HepG2 (cell line): ENCODE data around the gene KCNQ2. TPM values are rescaled to one million over a fixed set of nuclear protein-coding genes. Genes with fewer than 3 reads are reported as not detected.
A peak's percentile ranks its signal among the peaks of the same experiment; 100 is the strongest.

Experiments
- ATAC-seq: fragments of 200-7000 bp; cut with Tn5 transposase; 3 replicates; pipeline ENCODE4 v1.9.1; 2020; ENCODE audit warnings: mild to moderate bottlenecking, moderate library complexity
- BruUV-seq: library from RNA; stranded (reverse); fragments of 400-500 nt; replicated peaks from 2 replicates; lab custom pipeline; 2021; lab: Mats Ljungman, UMichigan
- CTCF ChIA-PET: fragments of 300-600 bp; formaldehyde crosslinking; extraction: SDS; loops from one replicate; lab custom pipeline; 2021; ENCODE audit warnings: low total read pairs, inconsistent platforms, low intra/inter-chr PET ratio; lab: Yijun Ruan, JAX
- POLR2A ChIA-PET: fragments of 350-600 bp; sonication (Branson Sonifier 250); formaldehyde crosslinking; loops from one replicate; lab custom pipeline; 2020; ENCODE audit warnings: antibody characterized with exemption, inconsistent platforms; lab: Yijun Ruan, JAX
- DNase-seq: peaks from one replicate; pipeline ENCODE4 v3.0.0-alpha.2; 2015; ENCODE audit warnings: low spot score
- FAIRE-seq: peaks from 3 replicates; lab custom pipeline; 2011; peaks lifted over from hg19 to GRCh38; lab: Jason Lieb, UNC
- H2AFZ ChIP-seq: one replicate; pipeline ENCODE4 v1.6.1; 2011; ENCODE audit warnings: low read length, inconsistent platforms
- H3K27ac ChIP-seq: fragments of 300-600 bp; 3 replicates; pipeline ENCODE4 v1.8.0; 2011; ENCODE audit warnings: mixed run types, mild to moderate bottlenecking, mixed read lengths, low read length, inconsistent platforms; ENCODE audit not compliant: insufficient read depth; ENCODE audit errors: extremely low read length
- H3K27me3 ChIP-seq, 2 experiments: fragments of 200-600 bp in 1 of 2; 2 replicates in 1 of 2; 3 replicates in 1 of 2; pipeline versions ENCODE4 v1.6.0 to v1.8.0; 2011; ENCODE audit warnings: low read length in 2 of 2, mild to moderate bottlenecking in 2 of 2, moderate library complexity in 2 of 2, inconsistent platforms in 1 of 2; ENCODE audit not compliant: insufficient read depth in 2 of 2, control insufficient read depth in 1 of 2
- H3K36me3 ChIP-seq, 2 experiments: fragments of 200-600 bp in 1 of 2; replicated peaks in 1 of 2; 2 replicates in 1 of 2; 3 replicates in 1 of 2; pipeline versions ENCODE4 v1.5.1 to v1.8.0; 2011; ENCODE audit warnings: low read length in 2 of 2, inconsistent platforms in 1 of 2; ENCODE audit not compliant: insufficient read depth in 2 of 2, control insufficient read depth in 1 of 2
- H3K4me1 ChIP-seq: 2 replicates; pipeline ENCODE4 v1.5.1; 2012; ENCODE audit warnings: low read length, inconsistent platforms; ENCODE audit not compliant: insufficient read depth
- H3K4me2 ChIP-seq: 2 replicates; pipeline ENCODE4 v1.6.0; 2011; ENCODE audit warnings: low read depth, low read length, inconsistent platforms
- H3K4me3 ChIP-seq, 3 experiments: fragments of 200-600 bp in 1 of 3; sonication (generic), shearing (Covaris generic) in 1 of 3; replicated peaks in 1 of 3; 2 replicates each; pipeline ENCODE4 v1.5.1; 2011 to 2016; ENCODE audit warnings: low read length in 3 of 3, inconsistent platforms in 2 of 3, low read depth in 2 of 3, mild to moderate bottlenecking in 2 of 3, control low read depth in 1 of 3, mixed read lengths in 1 of 3; ENCODE audit not compliant: insufficient read depth in 1 of 3
- H3K79me2 ChIP-seq: one replicate; pipeline ENCODE4 v1.6.1; 2011; ENCODE audit warnings: low read length, inconsistent platforms; ENCODE audit not compliant: insufficient read depth
- H3K9ac ChIP-seq: 2 replicates; pipeline ENCODE4 v1.6.0; 2011; ENCODE audit warnings: mild to moderate bottlenecking, low read depth, low read length, inconsistent platforms; ENCODE audit not compliant: insufficient read depth
- H3K9me3 ChIP-seq: 2 replicates; pipeline ENCODE4 v1.5.1; 2012; ENCODE audit warnings: mild to moderate bottlenecking, low read length
- H4K20me1 ChIP-seq: 2 replicates; pipeline ENCODE4 v1.6.0; 2011; ENCODE audit warnings: inconsistent platforms, mild to moderate bottlenecking, low read length, moderate library complexity; ENCODE audit not compliant: insufficient read depth
- CHD2 ChIP-seq: IDR thresholded peaks from 2 replicates; pipeline ENCODE4 v1.6.1; 2011; ENCODE audit warnings: low read depth, low read length, improper control_type of control experiment
- EZH2 ChIP-seq: conservative IDR thresholded peaks from 2 replicates; pipeline ENCODE4 v1.6.1; 2012; ENCODE audit warnings: mild to moderate bottlenecking, low read depth, low read length, moderate library complexity
- SALL2 ChIP-seq: sonication (generic); formaldehyde crosslinking; IDR thresholded peaks from 2 replicates; pipeline ENCODE4 v1.8.1; 2023; ENCODE audit warnings: mild to moderate bottlenecking, missing genetic modification reagents, inconsistent platforms
- ZNF687 ChIP-seq: sonication (generic); formaldehyde crosslinking; IDR thresholded peaks from 2 replicates; pipeline ENCODE4 v1.5.1; 2020; ENCODE audit warnings: mild to moderate bottlenecking, missing genetic modification reagents, moderate library complexity
- ZNF768 ChIP-seq: sonication (generic); formaldehyde crosslinking; IDR thresholded peaks from 2 replicates; pipeline ENCODE4 v1.4.0; 2020; ENCODE audit warnings: missing genetic modification reagents
- WGBS: methylation state at CpG from one replicate; pipeline ENCODE4 v1.1.6; 2017; ENCODE audit warnings: low lambda C conversion rate; 5-methylcytosine and 5-hydroxymethylcytosine counted together
- in situ Hi-C: cut with HindIII; loops from 2 replicates; pipeline ENCODE4 v1.10.0; 2017; ENCODE audit warnings: low pct_unique_long_range_greater_than_20kb; ENCODE audit not compliant: extremely low pct_ligation_motif_present
- intact Hi-C: fragments of 100-400 bp; cut with micrococcal nuclease; formaldehyde crosslinking; loops from one replicate; pipeline ENCODE4 v1.10.0; 2022; ENCODE audit not compliant: unreplicated experiment
- polyA plus RNA-seq, 8 experiments: library from polyadenylated mRNA; depleted of rRNA in 3 of 8; stranded (reverse) in 7 of 8; unstranded in 1 of 8; fragments of >200 nt; fragmentation: Illumina TruSeq in 4 of 8; extraction: Trizol in 4 of 8; gene quantifications; 2 replicates each; pipeline versions ENCODE4 v1.2.1 to v1.2.3, GENCODE V29; 2011 to 2016; ENCODE audit warnings: low read depth in 4 of 8, missing spikeins in 1 of 8, mixed read lengths in 1 of 8; ENCODE audit not compliant: insufficient read depth in 1 of 8
- total RNA-seq, 5 experiments: library from RNA; depleted of rRNA; stranded (reverse); fragments of >200 nt; fragmentation: Illumina TruSeq; extraction: Trizol; gene quantifications; 2 replicates each; pipeline ENCODE4 v1.2.3, GENCODE V29; 2016; ENCODE audit warnings: low read depth in 1 of 5

The KCNQ2 gene
- total and polyA plus RNA-seq, 2 of the 13 experiments (the other 11 are each of a cell fraction or from before 2014, with no cell fraction given), result not detected

- Histone ChIP-seq H3K27ac (no peak overlapping the region), H3K36me3 (no peaks in the 10 kb centered on the region), H3K9me3 (no peaks in the 10 kb centered on the region), H3K9ac (no peak overlapping the region), H2AFZ (no peak overlapping the region), H3K79me2 (no peaks in the 10 kb centered on the region), H4K20me1 (no peaks in the 10 kb centered on the region; the same call in 1 of the 2 replicates), H3K27me3 (peaks cover 42 to 89% of the 10 kb centered on the region in 2 experiments), H3K4me3 (no peak overlapping the region), H3K4me1 (0 out of 2 replicates have a peak, but pooled peaks cover 4% of the 10 kb centered on the region), H3K4me2 (no peak overlapping the region)
- ATAC-seq (no peak), FAIRE-seq (no peak), DNase-seq (no peak)
- in situ Hi-C loops (no loop called here), intact Hi-C loops (no loop called here)
- BruUV-seq, result no TSS peak
- TF ChIP-seq ZNF768 (CRISPR knock-in tag) (peak; percentile 96), EZH2 (0 out of 2 replicates have a peak, but pooled peaks have one; percentile 41), CHD2 (no peak), ZNF687 (CRISPR knock-in tag) (no peak), SALL2 (CRISPR knock-in tag) (no peak)
- POLR2A ChIA-PET, result no interaction called here
- WGBS, result 39% methylated on average over 26 of the region's 27 CpGs
- CTCF ChIA-PET, result no interaction called here
These were observed 28.7 kb upstream of the KCNQ2 start for GRCh38 chr20:63500902-63501817.
